H9 (cell line): ENCODE measurements around the gene CD52. TPM values are rescaled to one million over a fixed set of nuclear protein-coding genes. Genes with fewer than 3 reads are reported as not detected.

Experiments
- DNase-seq: peaks from one replicate; pipeline ENCODE4 v3.0.0-alpha.2; 2017
- H2AFZ ChIP-seq: one replicate; pipeline ENCODE4 v1.6.1; 2013; ENCODE audit warnings: mild to moderate bottlenecking, low read length, control low read depth, moderate library complexity
- H2AK5ac ChIP-seq: 2 replicates; pipeline ENCODE4 v1.6.1; 2013; ENCODE audit warnings: low read length, control low read depth, mixed read lengths; ENCODE audit not compliant: insufficient read length
- H2BK120ac ChIP-seq: one replicate; pipeline ENCODE4 v1.6.1; 2013; ENCODE audit warnings: low read depth, mild to moderate bottlenecking, low read length, control low read depth, inconsistent platforms; ENCODE audit not compliant: poor library complexity, severe bottlenecking
- H2BK12ac ChIP-seq: 2 replicates; pipeline ENCODE4 v1.6.1; 2013; ENCODE audit warnings: low read length, control low read depth, mixed read lengths, low read depth; ENCODE audit not compliant: insufficient read length
- H2BK15ac ChIP-seq: 2 replicates; pipeline ENCODE4 v1.6.1; 2013; ENCODE audit warnings: low read depth, low read length, control low read depth
- H2BK20ac ChIP-seq: one replicate; pipeline ENCODE4 v1.6.1; 2013; ENCODE audit warnings: low read depth, mild to moderate bottlenecking, low read length, control low read depth, inconsistent platforms; ENCODE audit not compliant: poor library complexity, severe bottlenecking
- H2BK5ac ChIP-seq: 2 replicates; pipeline ENCODE4 v1.6.1; 2013; ENCODE audit warnings: low read length, control low read depth, mixed read lengths; ENCODE audit not compliant: insufficient read length
- H3K14ac ChIP-seq: 2 replicates; pipeline ENCODE4 v1.6.1; 2013; ENCODE audit warnings: low read length, control low read depth; ENCODE audit not compliant: insufficient read depth
- H3K18ac ChIP-seq: 2 replicates; pipeline ENCODE4 v1.6.1; 2013; ENCODE audit warnings: low read depth, mild to moderate bottlenecking, mixed read lengths, low read length, control low read depth; ENCODE audit not compliant: insufficient read length
- H3K23ac ChIP-seq: 2 replicates; pipeline ENCODE4 v1.6.1; 2013; ENCODE audit warnings: low read length, control low read depth, mixed read lengths, low read depth; ENCODE audit not compliant: insufficient read length
- H3K23me2 ChIP-seq: 2 replicates; pipeline ENCODE4 v1.6.1; 2013; ENCODE audit warnings: low read depth, mild to moderate bottlenecking, mixed read lengths, low read length, control low read depth; ENCODE audit not compliant: insufficient read length, poor library complexity, severe bottlenecking
- H3K27ac ChIP-seq: 2 replicates; pipeline ENCODE4 v1.5.1; 2013; ENCODE audit warnings: low read length, control low read depth, mixed read lengths, low read depth; ENCODE audit not compliant: insufficient read length
- H3K27me3 ChIP-seq: 2 replicates; pipeline ENCODE4 v1.6.1; 2013; ENCODE audit warnings: low read length, control low read depth, inconsistent platforms; ENCODE audit not compliant: insufficient read depth
- H3K4ac ChIP-seq: 2 replicates; pipeline ENCODE4 v1.6.1; 2013; ENCODE audit warnings: low read depth, mild to moderate bottlenecking, control low read depth, inconsistent platforms, low read length, moderate library complexity
- H3K4me1 ChIP-seq: 2 replicates; pipeline ENCODE4 v1.6.1; 2013; ENCODE audit warnings: low read length, control low read depth, inconsistent platforms; ENCODE audit not compliant: insufficient read depth
- H3K4me2 ChIP-seq: 2 replicates; pipeline ENCODE4 v1.6.1; 2013; ENCODE audit warnings: low read length, control low read depth, mixed read lengths; ENCODE audit not compliant: insufficient read length, insufficient read depth
- H3K56ac ChIP-seq: 2 replicates; pipeline ENCODE4 v1.6.1; 2013; ENCODE audit warnings: low read depth, mild to moderate bottlenecking, mixed read lengths, low read length, control low read depth; ENCODE audit not compliant: insufficient read length
- H3K79me1 ChIP-seq: 2 replicates; pipeline ENCODE4 v1.6.1; 2013; ENCODE audit warnings: low read depth, mild to moderate bottlenecking, moderate library complexity, low read length, control low read depth, inconsistent platforms; ENCODE audit not compliant: insufficient read depth, poor library complexity, severe bottlenecking
- H3K79me2 ChIP-seq: 2 replicates; pipeline ENCODE4 v1.6.1; 2013; ENCODE audit warnings: low read length, control low read depth, inconsistent platforms; ENCODE audit not compliant: insufficient read depth
- H3K9ac ChIP-seq: 2 replicates; pipeline ENCODE4 v1.6.1; 2013; ENCODE audit warnings: low read length, control low read depth, mixed read lengths; ENCODE audit not compliant: insufficient read length; ENCODE audit errors: extremely low read depth
- H3K9me3 ChIP-seq: one replicate; pipeline ENCODE4 v1.6.1; 2013; ENCODE audit warnings: low read depth, low read length, inconsistent platforms; ENCODE audit not compliant: control insufficient read depth
- H3T11ph ChIP-seq: one replicate; pipeline ENCODE4 v1.6.1; 2013; ENCODE audit warnings: mild to moderate bottlenecking, low read length, control low read depth, inconsistent platforms
- H4K20me1 ChIP-seq: one replicate; pipeline ENCODE4 v1.6.1; 2013; ENCODE audit not compliant: control insufficient read depth, insufficient read length, insufficient read depth
- H4K5ac ChIP-seq: 2 replicates; pipeline ENCODE4 v1.6.1; 2013; ENCODE audit warnings: low read depth, mild to moderate bottlenecking, mixed read lengths, low read length, control low read depth; ENCODE audit not compliant: insufficient read length
- H4K8ac ChIP-seq: replicated peaks from 2 replicates; pipeline ENCODE4 v1.6.1; 2013; ENCODE audit warnings: low read length, control low read depth, mixed read lengths, low read depth; ENCODE audit not compliant: insufficient read length
- H4K91ac ChIP-seq: 2 replicates; pipeline ENCODE4 v1.6.1; 2013; ENCODE audit warnings: low read depth, mild to moderate bottlenecking, moderate library complexity, mixed read lengths, low read length, control low read depth; ENCODE audit not compliant: insufficient read length
- H3K27ac Mint-ChIP-seq, 3 experiments: 2 replicates in 2 of 3; 3 replicates in 1 of 3; pipeline ENCODE4 v1.8.0; 2020 to 2021; ENCODE audit warnings: mixed read lengths in 3 of 3, mild to moderate bottlenecking in 1 of 3, moderate library complexity in 1 of 3
- H3K27me3 Mint-ChIP-seq: 2 replicates; pipeline ENCODE4 v1.8.0; 2021; ENCODE audit warnings: low read depth, mild to moderate bottlenecking, moderate library complexity, mixed read lengths
- H3K36me3 Mint-ChIP-seq, 3 experiments: 2 replicates in 2 of 3; 3 replicates in 1 of 3; pipeline ENCODE4 v1.8.0; 2020 to 2021; ENCODE audit warnings: low read depth in 3 of 3, mixed read lengths in 3 of 3; ENCODE audit not compliant: insufficient read depth in 1 of 3
- H3K4me1 Mint-ChIP-seq, 2 experiments: 2 replicates each; pipeline ENCODE4 v1.8.0; 2020; ENCODE audit warnings: mixed read lengths in 2 of 2
- H3K4me3 Mint-ChIP-seq, 2 experiments: 2 replicates in 1 of 2; 3 replicates in 1 of 2; pipeline ENCODE4 v1.8.0; 2020 to 2021; ENCODE audit warnings: mild to moderate bottlenecking in 2 of 2, mixed read lengths in 2 of 2, moderate library complexity in 1 of 2
- H3K9me3 Mint-ChIP-seq, 2 experiments: 2 replicates in 1 of 2; 3 replicates in 1 of 2; pipeline ENCODE4 v1.8.0; 2020; ENCODE audit warnings: mild to moderate bottlenecking in 2 of 2, mixed read lengths in 2 of 2, moderate library complexity in 1 of 2
- CTCF ChIP-seq: fragments of 200-600 bp; sonication (generic); conservative IDR thresholded peaks from 3 replicates; pipeline ENCODE4 v1.8.0; 2021; ENCODE audit warnings: antibody characterized with exemption, mild to moderate bottlenecking
- WGBS: extraction: QIAGEN DNeasy Blood & Tissue Kit; methylation state at CpG from one replicate; pipeline ENCODE4 v1.1.7; 2013; ENCODE audit warnings: missing lambda C conversion rate, low lambda C conversion rate, mixed read lengths; ENCODE audit not compliant: insufficient read length; ENCODE audit errors: extremely low coverage; 5-methylcytosine and 5-hydroxymethylcytosine counted together
- total RNA-seq: library from RNA; stranded (reverse); gene quantifications from 2 replicates; pipeline ENCODE4 v1.2.1, GENCODE V29; 2021

The CD52 gene
- total RNA-seq, 1 experiment from 2014 or later: 4.1 TPM

- H3K4ac ChIP-seq: no peak overlapping the region
- H2AFZ ChIP-seq: no peak overlapping the region
- H3K23me2 ChIP-seq: no peaks in the 10 kb centered on the region
- no peak for TF ChIP-seq CTCF
- H2BK15ac ChIP-seq: no peak overlapping the region
- no peak overlapping the region for H4K8ac ChIP-seq
- H2BK5ac ChIP-seq: no peak overlapping the region
- H3K4me1 ChIP-seq: peaks cover 3% of the 10 kb centered on the region; the same call in 1 of the 2 replicates
- Mint-ChIP-seq H3K9me3 (no peaks in the 10 kb centered on the region), H3K27ac (peak overlapping the region in 1 of 3 experiments; percentile 59; a peak in 1 of 7 replicates), H3K36me3 (no peaks in the 10 kb centered on the region; a peak in 1 of 7 replicates), H3K4me3 (no peak overlapping the region), H3K4me1 (peaks cover 27 to 31% of the 10 kb centered on the region in 2 experiments), H3K27me3 (no peaks in the 10 kb centered on the region)
- DNase-seq: peak; percentile 26
- no peak overlapping the region for H3K9ac ChIP-seq
- no peaks in the 10 kb centered on the region for H4K20me1 ChIP-seq
- no peak overlapping the region for H3K14ac ChIP-seq
- no CpG with 5 or more reads among the region's 5 CpGs for WGBS
- no peak overlapping the region for H2BK12ac ChIP-seq
- H3K23ac ChIP-seq: no peak overlapping the region
- H4K5ac ChIP-seq: no peak overlapping the region
- H3K9me3 ChIP-seq: no peaks in the 10 kb centered on the region
- no peak overlapping the region for H3K18ac ChIP-seq
- no peak overlapping the region for H2BK20ac ChIP-seq
- no peaks in the 10 kb centered on the region for H3K27me3 ChIP-seq
- no peak overlapping the region for H3T11ph ChIP-seq
- no peak overlapping the region for H4K91ac ChIP-seq
- H3K79me1 ChIP-seq: no peaks in the 10 kb centered on the region
- H3K56ac ChIP-seq: no peak overlapping the region
- H3K4me2 ChIP-seq: no peak overlapping the region
- no peaks in the 10 kb centered on the region for H3K79me2 ChIP-seq
- no peak overlapping the region for H2BK120ac ChIP-seq
- no peak overlapping the region for H3K27ac ChIP-seq
- H2AK5ac ChIP-seq: no peak overlapping the region
Measured at GRCh38 chr1:26349877-26350244, 32.1 kb downstream of the CD52 start.
